ENCODE data around the gene TMPRSS9.
"Not testable (repeated sequence)": the region's sequence is repeated elsewhere in the genome, so short reads cannot be mapped to it uniquely, and the experiment has no call there.

TMPRSS9 gene

DNA sequence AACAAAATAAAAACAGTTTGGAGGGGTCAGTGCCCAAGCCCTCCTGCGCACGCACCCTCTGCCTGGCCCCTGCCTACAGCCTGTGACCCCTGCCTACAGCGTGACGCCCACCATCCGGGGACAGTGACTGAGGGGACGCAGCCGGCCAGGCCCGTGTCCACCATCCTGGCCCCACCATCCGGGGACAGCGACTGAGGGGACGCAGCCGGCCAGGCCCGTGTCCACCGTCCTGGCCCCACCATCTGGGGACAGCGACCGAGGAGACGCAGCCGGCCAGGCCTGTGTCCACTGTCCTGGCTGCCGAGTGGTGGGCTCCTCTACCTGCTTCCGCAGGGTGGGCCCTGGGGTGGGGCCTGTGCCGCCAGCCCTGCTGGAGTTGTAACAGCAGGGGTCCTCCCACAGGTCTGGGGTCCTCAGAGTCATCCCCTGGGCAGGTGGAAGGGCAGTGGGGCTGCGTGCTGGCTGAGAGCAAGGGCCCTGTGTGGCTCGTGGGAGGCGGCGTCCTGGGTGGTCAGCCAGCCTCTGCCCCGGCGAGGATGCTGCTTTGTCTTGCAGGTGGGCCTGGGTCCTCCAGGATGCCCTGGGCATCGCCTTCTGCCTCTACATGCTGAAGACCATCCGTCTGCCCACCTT is 17.3 kb upstream of the TMPRSS9 start:
- DNase-seq (ENCODE audit: low read depth): no peak

DNA sequence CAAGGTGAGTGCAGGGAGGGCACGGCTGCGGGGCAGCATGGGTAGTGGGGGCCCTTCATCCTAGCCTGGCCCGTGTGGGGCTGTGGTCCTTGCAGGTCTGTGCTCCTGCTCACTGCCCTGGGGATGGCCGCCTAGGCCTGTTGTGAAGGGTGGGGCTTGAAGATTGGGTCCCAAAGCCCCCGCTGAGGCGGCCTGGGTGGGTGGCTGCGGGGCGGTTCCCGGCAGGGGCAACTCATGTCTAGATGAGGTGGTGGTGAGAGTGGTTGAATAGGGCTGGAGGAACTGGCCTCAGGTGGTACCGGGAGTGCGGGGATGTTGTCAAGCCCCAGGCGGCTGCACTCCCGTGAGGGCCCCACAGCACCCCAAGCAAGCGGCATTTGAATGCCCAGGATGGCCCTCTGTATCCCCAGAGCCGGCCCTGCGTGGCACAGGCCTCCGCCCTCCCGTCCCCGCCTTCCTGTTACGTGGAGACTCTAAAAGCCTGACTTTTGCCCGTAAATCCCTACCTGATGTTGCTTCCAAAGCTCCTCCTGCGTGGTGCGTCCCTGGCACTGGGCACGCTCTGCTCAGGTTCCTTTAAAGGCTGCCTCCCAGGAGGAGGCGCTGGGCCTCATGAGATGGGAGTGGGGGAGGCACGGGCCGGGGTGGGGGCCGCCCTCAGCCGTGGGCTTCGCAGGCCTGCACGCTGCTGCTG is 16.6 kb upstream of the TMPRSS9 start:
- DNase-seq (ENCODE audit: low read depth): no peak

DNA sequence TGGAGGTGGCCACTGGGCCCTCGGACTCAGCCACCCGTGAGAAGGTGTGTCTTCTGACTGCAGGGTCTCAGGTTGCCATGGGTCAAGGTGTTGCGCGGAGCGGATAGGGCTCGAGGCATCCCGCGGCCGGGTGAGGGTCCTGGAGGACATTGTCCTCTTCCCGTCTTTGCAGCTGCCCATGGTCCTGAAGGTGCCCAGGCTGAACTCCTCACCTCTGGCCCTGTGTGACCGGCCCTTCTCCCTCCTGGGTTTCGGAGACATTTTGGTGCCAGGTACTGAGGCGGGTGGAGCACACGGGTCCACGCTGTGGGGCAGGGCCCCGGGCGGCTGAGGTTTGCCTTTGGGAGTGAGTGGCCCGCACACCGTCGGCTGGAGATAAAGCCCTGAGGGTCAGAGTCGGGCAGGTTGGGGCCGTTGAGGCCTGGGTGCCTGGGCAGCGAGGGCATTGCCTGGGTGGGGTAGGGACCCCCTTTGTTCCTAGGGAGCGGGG is 15.6 kb upstream of the TMPRSS9 start:
- no peak for DNase-seq (ENCODE audit: low read depth)

DNA sequence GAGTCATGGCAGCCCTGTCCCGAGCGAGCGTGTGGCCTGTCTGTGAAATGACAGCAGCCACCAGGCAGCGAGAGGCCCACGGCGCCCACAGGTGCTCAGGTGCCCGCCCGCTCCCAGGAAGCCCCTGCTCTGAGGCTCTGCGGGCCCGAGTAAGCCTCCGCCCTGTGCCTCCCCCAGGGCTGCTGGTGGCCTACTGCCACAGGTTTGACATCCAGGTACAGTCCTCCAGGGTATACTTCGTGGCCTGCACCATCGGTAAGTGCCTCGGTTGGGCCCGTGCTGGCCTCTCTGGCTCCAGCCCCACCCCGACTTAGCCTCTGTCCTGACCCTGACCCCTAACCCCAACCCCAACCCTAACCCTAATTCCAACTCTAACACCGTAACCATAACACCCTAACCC is 15.0 kb upstream of the TMPRSS9 start:
- no peak for DNase-seq (ENCODE audit: low read depth)

DNA sequence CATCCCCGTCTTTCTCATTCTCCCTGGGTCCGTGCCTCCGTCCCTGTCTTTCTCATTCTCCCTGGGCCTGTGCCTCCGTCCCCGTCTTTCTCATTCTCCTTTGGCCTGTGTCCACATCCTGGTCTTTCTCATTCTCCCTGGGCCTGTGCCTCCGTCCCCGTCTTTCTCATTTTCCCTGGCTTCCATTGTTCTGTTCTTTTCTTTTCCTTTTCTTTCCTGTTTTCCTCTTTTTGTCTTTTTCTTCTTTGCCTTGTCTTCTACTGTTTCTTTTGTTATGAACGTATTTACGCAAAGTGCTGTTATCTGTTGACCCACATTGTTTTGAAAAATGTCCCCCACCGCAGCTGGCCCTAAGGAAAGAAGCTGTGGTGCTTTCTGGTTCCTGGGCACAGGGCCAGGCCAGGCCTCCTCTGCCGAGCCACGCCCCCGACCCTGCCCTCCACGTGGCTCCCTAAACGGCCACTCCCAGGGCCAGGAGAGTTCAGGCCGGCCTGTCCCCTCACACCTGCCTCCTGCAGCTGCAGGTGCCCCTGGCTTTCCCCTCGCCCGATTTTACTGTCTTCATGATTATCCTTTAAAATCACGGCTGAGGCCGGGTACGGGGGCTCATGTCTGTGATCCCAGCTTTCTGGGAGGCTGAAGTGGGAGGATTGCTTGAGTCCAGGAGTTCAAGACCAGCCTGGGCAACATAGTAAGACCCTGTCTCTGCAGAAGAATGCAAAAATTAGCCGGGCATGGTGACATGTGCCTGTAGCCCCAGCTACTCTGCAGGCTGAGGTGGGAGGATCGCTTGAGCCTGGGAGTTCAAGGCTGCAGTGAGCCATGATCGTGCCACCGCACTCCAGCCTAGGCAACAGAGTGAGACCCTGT is 14.0 kb upstream of the TMPRSS9 start:
- DNase-seq (ENCODE audit: low read depth): no peak

DNA sequence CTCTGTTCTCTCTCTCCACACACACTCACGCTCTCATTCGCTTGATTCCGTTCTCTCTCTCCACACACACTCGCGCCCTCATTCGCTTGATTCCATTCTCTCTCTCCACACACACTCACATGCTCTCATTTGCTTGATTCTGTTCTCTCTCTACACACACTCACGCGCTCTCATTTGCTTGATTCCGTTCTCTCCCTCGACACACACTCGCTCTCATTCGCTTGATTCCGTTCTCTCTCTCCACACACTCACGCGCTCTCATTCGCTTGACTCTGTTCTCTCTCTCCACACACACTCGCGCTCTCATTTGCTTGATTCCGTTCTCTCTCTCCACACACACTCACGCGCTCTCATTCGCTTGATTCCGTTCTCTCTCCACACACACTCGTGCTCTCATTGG is 10.2 kb upstream of the TMPRSS9 start:
- DNase-seq (ENCODE audit: low read depth): not testable (repeated sequence)

DNA sequence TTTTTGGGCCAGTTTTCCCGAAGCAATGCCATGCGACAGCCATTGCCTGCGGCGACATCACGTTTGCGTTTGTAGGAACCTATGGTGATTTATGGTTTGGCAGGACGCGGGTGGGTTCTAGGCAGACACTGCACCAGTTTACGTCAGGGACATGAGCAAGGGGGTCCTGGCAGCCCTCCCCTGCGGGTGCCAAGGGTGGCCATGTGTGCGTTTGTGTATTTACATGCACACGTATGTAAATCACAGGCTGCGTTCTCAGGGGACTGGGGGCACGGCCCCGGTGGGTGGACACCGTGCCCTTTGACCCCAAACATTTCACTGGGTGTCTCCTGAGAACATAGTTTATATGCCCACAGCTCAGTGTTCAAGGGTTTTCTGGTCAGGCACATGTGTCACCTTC is 9.4 kb upstream of the TMPRSS9 start:
- DNase-seq (ENCODE audit: low read depth): no peak

DNA sequence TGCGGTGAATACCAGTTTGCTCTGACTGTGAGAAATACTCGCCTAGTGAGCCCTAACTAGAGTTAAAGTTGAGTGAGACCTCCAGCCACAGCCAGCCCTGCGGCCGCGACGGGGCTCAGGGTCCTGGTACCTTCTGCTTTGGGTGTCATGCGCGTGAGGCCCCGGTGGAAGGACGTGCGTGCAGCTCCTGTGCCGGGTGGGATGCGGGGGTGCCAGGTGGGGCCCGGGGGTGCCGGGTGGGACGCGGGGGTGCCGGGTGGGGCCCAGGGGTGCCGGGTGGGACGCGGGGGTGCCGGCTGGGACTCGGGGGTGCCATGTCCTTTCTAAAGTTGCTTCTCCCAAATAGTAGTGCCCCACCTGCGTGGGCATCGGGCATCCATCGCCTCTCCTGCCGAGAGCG is 8.5 kb upstream of the TMPRSS9 start:
- DNase-seq (ENCODE audit: low read depth): no peak

DNA sequence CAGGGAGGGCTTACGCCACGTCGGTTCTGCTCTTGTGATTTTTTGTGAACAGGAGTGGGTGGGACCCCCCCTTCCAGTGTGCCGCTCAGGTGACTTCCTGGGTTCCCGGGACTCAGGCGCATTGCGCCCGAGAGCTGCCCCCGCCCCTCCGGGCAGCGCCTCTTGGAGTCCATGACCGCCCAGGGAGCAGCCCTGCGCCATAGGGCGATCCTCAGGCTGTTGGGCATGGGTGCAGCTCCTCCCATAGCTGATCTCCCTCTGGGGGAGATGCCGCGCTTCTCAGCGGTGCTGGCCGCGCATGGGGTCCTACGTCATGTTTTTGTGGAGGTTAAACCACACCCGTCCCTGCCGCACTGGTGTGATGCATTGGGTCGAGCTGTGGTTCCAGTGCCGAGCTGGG is 7.9 kb upstream of the TMPRSS9 start:
- no peak for DNase-seq (ENCODE audit: low read depth)

DNA sequence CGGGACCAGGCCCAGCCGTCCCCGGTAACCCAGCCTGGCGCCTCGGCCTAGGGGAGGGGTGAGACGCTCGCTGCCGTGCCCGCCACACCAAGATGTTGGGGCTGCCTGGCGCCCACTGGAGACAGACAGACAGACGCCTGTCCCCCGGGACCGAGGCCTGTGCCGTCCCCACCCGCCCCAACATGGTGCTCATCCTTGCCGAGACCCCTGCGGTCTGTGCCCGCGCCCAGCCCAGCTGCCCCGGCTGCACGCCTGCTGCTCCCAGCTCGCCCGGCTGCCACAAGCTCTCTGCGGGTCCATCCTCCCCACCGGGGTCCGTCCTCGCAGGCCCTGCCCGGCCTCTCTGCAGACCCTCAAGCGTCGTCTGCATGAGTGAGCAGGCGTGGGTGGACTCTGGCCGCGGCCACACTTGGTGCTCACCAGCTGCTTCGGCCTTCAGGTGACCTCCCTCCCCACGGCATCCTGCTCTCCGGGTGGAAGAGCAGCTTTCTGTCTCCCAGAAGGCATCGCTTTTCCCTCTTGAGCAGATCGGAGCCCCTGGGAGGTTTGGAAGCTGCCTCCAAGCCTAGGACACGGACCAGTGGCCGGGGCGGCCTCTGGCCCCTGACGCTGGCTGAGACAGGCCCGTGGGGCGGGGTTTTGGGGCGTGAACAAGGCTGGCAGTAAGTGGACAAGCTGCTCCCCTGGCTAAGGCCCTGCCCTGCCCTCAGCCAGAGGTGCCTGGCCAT is 6.7 kb upstream of the TMPRSS9 start:
- no peak for DNase-seq (ENCODE audit: low read depth)

DNA sequence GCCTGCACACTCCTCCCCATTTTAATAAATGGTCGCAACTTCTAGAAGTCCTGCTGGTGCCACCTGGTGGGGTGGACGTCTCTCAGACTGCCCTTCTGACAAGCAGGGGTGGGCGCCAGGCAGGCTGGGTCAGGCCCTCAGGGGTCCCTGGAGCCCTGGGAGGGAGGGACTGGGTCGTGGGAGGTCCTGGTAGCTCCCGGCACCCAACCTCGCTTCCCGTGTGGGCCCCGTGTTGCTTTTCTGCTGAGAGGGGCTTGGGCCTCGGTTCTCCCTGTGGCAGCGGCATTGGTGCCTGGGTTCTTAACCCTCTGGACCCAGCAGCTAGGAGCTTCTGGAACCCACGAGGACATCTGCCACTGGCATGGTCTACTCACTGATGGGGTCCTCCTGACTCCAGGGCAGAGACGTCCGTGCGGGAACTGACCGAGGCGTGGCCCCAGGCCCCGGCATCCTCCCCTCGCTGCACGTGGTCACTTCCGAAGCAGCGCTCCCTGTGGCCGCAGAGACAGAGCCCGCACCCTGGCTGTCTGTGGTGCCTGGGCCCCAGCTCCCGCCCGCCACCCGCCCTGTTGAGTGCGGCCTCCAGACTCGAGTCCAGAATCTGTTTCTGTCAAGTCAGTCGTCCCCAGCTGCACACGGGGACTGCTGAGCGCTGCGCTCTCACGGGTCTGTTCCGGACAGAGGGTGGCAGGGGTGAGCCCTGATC is 6.0 kb upstream of the TMPRSS9 start:
- DNase-seq (ENCODE audit: low read depth): no peak

DNA sequence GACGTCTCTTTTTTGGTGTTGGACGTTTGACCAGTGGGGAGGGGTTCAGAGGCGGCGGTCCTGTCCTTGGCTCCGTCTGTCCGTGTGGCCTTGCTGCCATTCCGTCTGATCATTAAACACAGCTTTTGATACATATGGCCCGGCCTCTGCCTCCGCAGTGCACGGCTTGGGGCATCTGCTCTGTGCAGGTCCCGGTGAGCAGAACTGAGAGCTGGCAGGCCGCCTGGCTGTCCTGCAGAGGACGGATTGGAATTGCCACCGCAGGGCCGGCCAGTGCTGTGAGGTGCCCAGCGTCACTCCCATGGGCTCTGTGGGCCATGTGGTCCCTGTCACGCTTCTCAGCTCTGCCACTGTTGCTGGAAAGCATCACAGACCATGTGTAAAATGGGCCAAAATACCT is 5.4 kb upstream of the TMPRSS9 start:
- no peak for DNase-seq (ENCODE audit: low read depth)

DNA sequence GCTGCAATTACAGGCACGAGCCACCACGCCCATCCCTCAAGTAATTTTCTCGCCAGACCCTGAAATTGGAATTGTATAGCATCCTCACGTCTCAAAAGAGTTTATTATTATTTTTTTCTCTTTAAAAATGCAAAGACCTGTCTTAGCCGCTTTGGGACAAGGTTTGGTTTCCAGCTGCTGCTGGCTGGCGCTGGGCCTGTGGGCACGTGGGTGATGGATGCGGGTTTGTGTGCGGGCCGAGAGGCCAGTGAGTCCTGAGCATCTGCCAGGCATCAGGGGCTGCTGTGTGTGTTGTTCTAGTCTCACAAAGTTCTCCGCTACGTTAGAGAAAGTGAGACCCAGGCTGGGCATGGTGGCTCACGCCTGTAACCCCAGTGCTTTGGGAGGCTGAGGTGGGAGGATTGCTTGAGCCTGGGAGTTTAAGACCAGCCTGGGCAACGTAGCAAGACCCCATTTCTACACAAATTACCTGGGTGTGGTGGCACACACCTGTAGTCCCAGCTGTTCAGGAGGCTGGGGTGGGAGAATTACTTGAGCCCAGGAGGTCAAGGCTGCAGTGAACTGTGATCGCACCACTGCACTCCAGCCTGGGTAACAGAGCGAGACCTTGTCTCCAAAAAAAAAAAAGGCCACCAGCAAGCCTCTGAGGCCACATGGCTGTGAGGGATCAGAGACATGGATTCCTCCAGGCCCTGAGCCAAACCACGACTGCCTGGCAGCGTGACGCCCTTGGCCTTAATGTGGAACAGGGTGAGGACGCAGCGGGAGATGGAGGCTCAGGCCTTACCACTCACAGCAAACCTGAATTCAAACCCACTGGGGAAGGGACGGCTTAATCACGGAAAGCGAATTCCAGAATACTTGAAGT is 4.7 kb upstream of the TMPRSS9 start:
- DNase-seq (ENCODE audit: low read depth): no peak

DNA sequence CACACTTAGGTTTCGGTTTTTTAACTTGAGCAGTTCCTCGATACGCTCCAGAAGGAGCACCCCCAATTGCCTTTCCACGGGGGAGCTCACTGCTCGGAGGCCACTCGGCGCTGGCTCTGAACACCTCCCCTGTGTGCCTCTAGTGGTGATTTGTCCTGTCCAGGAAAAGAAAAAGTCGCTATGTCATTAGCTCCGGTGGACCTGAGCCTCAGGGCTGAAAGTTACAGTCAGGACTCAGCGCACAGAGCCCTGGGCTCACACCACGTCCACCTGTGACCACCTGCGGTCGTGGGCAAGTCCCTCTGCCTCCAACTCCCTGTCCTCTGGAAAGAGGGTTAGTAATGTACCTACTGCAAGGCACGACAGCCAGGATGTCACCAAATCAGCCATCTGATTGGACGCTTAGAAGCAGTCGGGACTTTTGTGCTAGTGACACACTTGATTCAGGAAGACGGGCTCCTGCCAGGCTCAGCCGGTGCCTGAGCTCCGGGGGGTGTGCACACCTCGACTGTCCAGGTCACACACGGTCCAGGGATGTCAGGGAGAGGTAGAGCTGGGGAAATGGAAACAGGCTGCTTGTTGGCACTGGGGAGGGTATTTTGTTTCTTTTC is 3.9 kb upstream of the TMPRSS9 start:
- DNase-seq (ENCODE audit: low read depth): no peak

DNA sequence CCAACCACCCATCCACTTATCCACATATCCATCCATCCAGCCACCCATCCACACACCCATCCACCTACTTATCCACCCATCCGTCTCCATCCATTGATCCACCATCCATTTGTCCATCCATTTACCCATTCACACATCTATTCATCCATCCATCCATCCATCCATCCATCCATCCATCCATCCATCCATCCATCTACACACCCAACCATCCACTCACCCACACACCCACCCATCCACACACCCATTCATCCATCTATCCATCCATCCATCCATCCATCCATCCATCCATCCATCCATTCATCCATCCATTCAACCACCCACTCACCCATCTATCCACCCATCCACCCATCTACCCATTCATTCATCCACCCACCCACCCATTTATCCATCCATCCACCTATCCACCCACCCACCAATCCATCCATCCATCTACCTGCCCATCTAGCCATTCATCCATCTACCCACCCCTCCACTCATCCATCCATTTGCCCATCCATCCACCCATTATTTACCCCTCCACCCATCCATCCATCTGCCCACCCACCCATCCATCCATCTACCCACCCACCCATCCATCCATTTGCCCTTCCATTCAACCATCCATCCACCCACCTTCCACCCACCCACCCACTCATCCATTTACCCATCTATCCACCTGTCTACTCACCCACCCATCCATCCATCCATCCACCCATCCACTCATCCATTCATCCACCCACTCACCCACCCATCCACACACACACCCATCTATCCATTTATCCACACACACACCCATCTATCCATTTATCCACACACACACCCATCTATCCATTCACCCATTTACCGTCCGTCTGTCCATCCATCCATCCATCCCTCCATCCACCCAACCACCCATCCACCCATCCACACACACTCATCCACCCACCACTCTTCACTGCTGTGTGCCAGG is 2.5 kb upstream of the TMPRSS9 start:
- DNase-seq (ENCODE audit: low read depth): no peak

DNA sequence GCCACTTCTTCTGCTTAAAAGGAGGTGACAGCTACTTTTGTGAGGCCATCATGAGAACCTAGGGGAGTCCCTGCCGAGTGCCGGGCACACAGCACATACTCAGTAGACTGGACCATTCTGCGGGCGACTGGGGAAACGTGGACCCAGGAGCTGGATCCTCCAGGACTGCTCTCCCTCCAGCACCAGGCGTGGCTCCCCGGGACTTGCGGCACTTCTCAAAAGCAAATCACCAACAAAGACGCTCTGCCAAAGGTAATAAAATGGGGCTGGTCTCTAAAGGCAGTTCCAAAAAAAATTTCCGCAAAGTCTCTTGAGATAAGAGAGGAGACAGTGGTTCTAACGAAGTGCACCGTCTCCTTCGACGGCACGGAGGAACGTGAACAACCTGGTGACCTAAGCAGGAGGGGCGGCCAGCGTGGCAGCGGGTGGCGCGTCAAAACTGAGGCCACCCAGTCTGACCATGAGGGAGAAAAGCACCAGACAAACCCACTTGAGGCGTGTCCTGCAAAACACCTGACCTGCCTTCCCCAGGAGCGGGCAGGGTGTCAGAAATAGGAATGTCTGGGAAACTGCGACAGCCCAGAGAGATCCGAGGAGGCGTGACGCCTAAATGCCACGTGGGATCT is 1.4 kb upstream of the TMPRSS9 start:
- no peak for DNase-seq (ENCODE audit: low read depth)

DNA sequence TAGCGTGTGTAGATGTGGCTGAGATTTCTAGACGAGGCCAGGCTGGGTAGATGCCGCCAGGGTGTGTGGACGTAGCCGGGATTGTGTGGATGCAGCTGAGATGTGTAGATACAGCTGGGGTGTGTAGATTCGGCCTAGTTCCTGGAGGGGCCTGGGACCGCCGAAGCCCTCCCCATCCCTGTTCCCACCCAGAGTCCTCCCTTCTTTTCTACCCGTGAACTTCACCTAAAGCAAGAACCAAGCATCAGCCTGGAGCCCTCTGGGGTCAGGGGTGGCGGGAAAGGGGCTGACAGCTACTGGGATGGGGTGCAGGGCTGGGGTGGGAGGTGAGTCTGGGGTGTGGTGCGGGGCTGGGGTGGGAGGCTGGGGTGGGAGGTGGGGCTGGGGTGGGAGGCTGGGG is 768 bp downstream of the TMPRSS9 start:
- DNase-seq (ENCODE audit: low read depth): no peak

DNA sequence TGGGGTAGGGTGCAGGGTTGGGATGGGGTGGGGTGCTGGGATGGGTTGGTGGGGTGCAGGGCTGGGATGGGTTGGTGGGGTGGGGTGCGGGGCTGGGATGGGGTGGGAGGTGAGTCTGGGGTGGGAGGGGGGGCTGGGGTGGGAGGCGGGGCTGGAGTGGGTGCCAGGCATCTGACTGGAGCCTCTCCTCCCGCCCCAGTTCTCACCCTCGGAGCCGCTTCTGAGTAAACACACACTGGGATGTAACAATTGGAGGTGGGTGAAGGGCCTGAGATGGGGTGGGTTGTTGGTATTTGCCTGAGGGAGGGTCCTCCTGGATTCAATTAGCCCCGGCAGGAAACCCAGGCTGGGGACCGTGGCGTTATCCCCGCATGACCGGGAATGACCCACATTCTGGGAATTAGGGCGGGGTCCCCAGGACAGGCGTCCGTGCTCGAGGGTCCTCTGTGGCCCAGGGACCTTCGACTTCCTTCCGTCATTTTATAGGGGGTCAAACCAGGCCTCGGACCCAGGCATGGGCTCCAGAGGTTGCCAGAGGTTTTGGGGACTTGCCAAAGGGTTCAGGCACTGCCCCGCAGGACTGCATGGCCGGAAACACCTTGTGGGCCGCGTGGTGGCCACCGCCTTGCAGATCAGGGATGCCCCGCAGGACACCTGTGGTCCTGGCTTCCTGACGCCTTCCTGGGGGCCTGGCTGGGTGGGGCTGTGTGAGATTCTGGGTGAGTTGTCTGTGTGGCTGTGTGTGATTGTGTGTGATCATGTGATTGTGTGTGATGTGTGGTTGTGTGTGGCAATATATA is 1.4 kb downstream of the TMPRSS9 start:
- DNase-seq (ENCODE audit: low read depth): no peak

Data from T-helper 22 cell (primary cell).